Measurements from ENCODE around the gene LFNG.

- TF ChIP-seq CTCF (IDR thresholded peaks at IDR 0.05) (no peak), POLR2A (IDR thresholded peaks at IDR 0.05) (no peak)
Measured at GRCh38 chr7:2512179-2512661, 7.4 kb upstream of the LFNG start.

Data from upper lobe of left lung (tissue), 4 donors.